HG03469 (cell line): Measurements from ENCODE around the gene ITGA2B.
A peak's percentile ranks its signal among the peaks of the same experiment; 100 is the strongest.
"Not testable (repeated sequence)": the region's sequence is repeated elsewhere in the genome, so short reads cannot be mapped to it uniquely, and the experiment has no call there.

Experiments used
- ATAC-seq: cut with Tn5 transposase; IDR thresholded peaks from one replicate; pipeline ENCODE4 v1.9.1; 2021; ENCODE audit warnings: mild to moderate bottlenecking, moderate library complexity, moderate number of reproducible peaks; ENCODE audit not compliant: unreplicated experiment

Gene ITGA2B

DNA sequence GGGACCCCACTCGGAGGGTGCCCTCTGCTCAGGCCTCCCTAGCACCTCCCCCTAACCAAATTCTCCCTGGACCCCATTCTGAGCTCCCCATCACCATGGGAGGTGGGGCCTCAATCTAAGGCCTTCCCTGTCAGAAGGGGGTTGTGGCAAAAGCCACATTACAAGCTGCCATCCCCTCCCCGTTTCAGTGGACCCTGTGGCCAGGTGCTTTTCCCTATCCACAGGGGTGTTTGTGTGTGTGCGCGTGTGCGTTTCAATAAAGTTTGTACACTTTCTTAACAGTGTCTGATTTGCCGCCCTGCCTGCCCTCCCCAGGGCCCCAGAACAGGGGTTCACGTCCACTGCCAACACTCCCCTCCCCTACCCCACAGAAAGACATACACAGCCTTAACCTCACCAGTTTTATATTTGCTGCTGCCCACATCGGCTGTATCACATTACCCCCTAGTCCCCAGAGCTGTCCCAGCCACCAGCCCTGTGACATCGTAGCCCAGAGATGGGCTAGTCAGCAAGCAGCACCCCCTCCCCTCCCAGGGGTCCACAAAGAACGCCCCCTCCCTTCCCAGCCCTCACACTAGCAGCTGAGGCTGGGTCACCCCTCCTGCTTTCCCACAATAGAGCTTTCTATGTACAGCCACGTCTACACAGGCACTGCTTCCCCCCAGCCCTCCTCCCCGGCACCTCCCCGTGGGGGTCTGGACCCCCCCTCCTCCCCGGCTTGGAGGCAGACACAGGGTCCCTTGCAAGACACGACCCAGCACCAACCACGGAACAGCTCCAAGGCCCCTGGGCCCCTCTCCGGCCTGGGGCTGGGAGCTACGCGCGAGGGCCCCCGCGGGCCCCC is 36.4 kb downstream of the ITGA2B start:
- ATAC-seq, result no peak

DNA sequence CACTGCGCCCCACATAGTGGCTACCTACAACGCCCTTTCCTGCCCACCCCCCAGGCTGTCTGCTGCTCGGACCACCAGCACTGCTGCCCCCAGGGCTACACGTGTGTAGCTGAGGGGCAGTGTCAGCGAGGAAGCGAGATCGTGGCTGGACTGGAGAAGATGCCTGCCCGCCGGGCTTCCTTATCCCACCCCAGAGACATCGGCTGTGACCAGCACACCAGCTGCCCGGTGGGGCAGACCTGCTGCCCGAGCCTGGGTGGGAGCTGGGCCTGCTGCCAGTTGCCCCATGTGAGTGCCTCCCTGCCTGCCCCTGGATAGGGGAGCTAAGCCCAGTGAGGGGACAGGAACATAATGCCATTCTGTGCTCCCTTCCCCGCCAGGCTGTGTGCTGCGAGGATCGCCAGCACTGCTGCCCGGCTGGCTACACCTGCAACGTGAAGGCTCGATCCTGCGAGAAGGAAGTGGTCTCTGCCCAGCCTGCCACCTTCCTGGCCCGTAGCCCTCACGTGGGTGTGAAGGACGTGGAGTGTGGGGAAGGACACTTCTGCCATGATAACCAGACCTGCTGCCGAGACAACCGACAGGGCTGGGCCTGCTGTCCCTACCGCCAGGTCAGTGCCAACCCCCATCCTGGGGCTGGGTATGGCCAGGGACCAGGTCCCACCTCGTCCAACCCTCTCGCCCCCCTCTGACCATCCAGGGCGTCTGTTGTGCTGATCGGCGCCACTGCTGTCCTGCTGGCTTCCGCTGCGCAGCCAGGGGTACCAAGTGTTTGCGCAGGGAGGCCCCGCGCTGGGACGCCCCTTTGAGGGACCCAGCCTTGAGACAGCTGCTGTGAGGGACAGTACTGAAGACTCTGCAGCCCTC is 37.3 kb downstream of the ITGA2B start:
- no peak for ATAC-seq

DNA sequence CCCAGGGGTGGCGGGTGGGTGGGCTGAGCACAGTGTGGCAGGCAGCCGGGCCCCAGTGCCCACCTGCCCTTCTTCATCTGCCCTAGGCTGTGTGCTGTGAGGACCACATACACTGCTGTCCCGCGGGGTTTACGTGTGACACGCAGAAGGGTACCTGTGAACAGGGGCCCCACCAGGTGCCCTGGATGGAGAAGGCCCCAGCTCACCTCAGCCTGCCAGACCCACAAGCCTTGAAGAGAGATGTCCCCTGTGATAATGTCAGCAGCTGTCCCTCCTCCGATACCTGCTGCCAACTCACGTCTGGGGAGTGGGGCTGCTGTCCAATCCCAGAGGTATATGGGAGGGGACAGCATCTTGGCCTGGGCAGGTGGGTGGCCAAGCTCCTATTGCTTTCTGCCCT is 38.0 kb downstream of the ITGA2B start:
- no peak for ATAC-seq

DNA sequence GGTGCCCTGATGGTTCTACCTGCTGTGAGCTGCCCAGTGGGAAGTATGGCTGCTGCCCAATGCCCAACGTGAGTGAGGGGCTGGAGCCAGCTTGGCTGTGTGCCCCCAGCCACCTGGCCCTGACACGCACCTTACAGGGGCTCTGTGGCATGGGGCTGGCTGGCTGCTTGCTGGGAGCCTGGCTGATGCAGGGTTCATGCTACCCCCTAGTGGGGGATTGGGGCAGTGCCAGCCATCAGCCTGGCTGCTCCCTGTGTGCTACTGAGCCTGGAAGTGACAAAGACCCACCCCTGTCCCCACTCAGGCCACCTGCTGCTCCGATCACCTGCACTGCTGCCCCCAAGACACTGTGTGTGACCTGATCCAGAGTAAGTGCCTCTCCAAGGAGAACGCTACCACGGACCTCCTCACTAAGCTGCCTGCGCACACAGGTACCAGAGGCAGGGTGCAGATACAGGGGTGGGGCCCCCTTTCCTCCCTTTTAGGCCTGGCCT is 38.7 kb downstream of the ITGA2B start:
- no peak for ATAC-seq

DNA sequence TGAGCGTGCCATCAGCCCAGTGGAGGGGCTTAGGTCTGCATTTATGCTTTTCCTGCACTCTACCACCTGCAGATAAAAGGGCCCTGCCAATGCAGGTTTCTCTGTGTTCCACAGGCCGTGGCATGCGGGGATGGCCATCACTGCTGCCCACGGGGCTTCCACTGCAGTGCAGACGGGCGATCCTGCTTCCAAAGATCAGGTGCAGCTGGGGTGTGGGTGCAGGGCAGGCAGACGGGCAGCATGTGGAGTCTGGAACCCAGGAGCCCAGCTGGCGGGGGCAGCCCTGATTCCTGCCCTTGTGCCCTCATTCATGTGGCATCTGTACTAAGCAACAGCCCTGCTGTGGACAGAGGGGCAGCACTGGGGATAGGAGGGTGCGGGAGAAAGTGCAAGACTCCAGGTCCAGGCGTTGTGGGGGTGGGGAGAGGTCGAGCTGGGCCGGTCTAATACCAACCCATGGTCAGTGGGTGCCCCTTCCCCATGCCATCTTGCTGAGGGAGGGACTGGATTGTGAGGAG is 39.8 kb downstream of the ITGA2B start:
- ATAC-seq, result no peak

DNA sequence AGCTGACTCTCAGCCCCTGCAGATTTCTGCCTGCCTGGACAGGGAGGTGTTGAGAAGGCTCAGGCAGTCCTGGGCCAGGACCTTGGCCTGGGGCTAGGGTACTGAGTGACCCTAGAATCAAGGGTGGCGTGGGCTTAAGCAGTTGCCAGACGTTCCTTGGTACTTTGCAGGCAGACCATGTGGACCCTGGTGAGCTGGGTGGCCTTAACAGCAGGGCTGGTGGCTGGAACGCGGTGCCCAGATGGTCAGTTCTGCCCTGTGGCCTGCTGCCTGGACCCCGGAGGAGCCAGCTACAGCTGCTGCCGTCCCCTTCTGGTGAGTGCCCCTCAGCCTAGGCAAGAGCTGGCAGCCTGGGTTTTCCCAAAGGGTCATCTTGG is 40.5 kb downstream of the ITGA2B start:
- no peak for ATAC-seq

DNA sequence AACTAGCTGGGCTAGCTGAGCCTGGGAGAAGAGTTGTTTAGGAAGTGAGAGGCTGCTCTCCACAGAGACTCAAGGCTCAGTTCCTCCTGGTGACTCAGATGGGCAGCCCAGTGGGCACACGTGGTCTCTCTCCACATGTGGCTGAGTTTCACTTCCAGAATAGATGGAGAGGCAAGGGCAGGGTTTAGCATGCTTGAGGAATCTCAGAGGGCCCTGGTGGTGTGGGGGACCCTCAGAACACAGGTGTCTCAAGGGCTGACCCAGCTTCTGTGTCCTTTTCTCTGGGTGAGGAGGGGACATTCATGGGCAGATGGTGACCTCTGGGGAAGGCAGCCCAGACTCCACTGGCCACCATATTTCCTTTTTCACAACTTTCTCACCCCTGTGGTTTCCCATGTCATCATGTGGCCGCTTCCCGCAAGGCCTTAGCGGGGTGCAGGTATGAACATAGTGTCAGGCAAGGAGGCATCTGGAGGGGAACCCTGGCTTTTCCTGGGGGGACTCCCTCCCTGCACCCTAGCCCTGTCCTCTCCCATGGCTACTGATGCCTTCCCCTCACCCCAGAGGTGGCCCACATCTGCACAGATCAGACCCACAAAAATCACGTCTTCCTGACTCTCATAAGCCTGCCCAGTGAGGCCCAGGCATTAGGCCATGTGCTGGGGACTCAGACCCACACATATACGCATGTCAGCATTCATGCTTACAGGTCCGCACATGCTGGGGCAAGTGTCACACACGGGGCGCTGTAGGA is 41.0 kb downstream of the ITGA2B start:
- ATAC-seq, result peak; percentile 30

DNA sequence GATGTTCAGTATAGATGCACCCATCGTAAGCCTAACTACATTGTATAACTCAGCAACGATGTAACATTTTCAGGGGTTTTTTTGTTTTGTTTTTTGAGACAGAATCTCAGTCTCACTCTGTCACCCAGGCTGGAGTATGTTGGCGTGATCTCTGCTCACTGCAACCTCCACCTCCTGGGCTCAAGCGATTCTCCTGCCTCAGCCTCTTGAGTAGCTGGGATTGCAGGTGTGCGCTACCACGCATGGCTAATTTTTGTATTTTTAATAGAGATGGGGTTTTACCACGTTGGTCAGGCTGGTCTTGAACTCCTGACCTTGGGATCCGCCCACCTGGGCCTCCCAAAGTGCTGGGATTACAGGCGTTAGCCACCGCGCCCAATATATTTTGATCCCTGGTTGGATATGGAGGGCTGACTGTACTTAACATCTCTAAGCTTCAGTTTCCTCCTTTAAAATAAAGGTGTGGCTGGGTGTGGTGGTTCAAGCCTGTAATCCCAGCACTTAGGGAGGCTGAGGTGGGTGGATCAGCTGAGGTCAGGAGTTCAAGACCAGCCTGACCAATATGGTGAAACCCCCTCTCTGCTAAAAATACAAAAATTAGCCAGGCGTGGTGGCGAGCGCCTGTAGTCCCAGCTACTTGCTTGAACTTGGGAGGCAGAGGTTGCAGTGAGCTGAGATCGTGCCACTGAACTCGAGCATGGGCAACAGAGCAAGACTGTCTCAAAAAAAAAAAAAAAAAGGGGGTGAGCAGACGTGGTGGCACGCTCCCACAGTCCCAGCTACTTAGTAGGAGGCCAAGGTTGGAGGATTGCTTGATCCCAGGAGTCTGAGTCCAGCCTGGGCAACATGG is 42.0 kb downstream of the ITGA2B start:
- ATAC-seq, result peak; percentile 5

DNA sequence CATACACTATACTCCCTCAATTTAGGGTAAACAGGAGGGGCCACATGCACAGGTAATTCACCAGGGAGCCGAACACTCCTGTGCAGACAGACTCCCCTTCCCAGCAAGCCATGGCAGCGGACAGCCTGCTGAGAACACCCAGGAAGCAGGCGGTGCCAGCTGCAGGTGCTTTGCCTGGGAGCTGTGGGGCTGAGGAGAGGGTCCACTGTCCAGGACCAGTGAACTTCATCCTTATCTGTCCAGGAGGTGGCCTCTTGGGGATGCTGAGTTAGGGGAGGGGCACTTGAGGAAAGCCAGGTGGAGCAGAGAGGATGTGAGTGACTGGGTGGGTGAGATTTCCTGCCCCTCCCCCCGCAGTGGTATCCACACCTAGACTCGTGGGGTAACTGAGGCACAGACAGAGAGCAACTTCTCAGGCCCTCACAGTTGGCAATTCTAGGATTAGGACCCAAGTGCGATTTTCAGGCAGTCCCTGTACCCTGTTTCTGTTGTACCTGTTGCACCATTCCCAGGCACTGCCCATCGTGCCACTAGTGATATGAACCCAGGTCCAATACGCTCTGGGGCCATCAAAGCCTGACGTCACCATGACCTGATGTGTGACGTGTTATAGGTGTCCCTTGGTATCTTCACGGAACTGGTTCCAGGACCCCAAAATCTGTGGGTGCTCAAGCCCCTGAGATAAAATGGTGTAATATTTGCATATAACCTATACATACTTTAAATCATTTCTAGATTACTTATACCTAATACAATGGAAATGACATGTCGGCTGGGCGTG is 43.2 kb downstream of the ITGA2B start:
- ATAC-seq, result no peak

DNA sequence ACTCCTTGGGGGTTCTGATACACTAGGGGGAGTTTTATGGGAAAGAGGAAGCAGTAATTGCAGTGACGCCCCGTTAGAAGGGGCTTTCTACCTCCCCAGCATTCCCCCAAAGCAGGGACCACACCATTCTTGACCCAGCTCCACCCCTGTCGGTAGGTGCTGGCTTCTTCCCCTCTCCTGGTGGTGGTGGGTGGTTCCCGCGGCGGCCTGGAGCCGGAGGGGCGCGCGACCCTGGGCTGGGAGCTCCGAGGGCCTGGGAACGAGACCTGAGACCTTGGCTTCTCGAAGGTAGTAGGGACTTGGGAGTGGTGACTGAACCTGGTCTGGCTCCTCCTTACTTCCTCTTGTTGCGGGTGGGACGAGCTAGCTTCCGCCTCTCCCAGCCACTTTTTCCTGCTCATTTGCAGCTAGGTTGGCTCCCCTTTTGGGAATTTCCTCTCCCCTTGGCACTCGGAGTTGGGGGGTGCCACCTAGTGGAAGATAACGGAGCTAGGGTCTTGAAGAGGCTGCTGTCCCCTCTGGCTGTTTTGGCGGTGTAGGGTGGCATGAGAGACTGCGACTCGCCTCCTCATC is 43.9 kb downstream of the ITGA2B start:
- ATAC-seq, result no peak

DNA sequence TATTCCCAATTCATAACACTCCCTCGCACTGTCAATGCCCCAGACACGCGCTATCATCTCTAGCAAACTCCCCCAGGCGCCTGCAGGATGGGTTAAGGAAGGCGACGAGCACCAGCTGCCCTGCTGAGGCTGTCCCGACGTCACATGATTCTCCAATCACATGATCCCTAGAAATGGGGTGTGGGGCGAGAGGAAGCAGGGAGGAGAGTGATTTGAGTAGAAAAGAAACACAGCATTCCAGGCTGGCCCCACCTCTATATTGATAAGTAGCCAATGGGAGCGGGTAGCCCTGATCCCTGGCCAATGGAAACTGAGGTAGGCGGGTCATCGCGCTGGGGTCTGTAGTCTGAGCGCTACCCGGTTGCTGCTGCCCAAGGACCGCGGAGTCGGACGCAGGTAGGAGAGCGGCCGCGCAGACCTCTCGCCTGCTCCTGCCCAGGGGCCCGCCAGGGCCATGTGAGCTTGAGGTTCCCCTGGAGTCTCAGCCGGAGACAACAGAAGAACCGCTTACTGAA is 44.5 kb downstream of the ITGA2B start, which contains the start of gene GRN:
Gene GRN (plus strand): TSS at position 364 of the 515 bp plus-strand sequence. CDS start 3,863 bp downstream, outside the sequence.
- ATAC-seq, result peak; percentile 31

DNA sequence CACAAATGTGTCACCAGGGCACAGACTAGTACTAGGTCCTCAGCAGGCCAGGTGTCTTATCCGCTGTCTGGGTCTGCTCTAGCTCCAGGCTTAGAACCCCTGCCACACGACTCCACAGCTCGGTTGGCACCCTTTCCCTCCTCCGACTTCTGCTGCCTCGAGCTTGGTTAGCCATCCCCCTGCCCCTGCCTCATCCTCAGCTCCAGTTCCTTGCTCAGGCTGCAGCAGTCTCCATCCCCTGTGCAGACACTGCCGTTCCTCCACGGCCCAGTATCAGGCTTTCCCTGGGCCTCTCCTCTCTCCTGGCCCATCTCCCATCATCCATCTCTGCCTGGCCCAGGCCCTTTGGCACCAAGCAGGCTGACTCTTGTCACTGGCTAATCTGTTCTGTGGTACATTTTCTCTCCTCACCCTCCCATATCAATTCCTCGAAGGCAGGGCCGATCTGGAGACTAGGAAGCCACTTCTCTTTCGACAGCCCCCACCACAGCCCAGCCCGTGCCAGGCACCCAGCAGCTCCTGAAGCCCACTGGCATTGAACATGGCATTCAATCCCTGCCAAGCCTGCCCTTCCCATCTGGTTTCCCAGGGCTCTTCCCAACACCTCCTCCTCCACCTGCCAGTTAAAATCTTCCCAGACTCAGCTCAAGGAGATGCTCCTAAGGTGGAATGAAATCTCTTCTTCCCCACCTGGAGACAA is 45.8 kb downstream of the ITGA2B start:
- no peak for ATAC-seq

DNA sequence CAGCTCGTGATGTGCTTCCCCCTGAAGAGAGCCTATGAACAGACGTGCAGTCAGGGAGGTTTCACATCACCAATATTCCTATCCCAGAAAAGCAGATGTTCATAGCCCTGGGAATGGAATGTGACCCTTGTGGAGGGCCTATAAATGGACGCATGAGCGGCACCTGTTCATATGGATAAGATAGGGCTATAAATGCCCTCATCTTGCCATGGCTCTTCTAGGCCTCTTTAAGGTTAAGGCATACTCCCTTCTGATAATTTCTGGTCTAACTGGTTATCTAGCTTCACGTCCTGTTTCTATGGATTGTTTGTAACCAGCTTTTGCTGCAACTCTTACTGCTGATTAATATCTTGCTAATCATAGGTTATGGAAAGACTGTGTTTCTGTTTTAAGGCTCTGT is 48.9 kb downstream of the ITGA2B start:
- ATAC-seq, result not testable (repeated sequence)

DNA sequence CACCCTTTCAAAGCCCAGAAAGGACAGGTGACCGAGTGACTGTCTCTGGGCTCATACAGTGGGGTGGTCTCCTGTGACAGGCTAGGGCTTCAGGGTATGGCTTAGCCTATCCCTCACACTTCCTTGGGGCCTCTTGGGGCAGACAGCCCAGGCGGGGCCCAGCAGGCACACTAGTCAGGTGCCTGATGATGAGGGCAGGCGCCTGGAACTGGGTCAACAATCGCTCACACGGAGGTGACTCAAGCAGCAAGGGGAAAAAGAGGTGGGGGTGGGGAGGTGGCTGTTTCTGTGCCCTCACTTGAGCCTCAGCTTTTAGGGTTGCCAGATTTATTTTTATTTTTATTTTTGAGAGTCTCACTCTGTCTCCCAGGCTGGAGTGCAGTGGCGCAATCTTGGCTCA is 50.7 kb downstream of the ITGA2B start:
- ATAC-seq, result no peak

DNA sequence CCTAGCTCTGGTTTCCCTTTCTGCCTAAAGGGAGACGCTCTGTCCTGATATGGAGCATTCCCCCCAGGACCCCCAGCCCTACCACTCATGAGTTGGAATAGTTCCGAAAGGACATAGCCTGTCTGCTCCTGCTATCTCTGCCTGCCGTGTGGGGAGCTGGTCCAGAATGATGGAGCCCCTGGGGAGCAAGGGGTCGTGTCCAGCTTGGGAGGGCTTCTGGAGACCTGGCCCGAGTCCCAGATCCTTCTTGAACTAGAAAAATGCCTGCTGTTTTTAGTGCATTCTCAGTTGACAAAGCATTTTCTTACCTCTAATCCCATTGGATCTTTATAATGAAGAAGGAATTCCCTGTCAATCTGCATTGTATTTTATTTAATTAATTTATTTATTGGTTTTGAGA is 53.5 kb downstream of the ITGA2B start:
- no peak for ATAC-seq

DNA sequence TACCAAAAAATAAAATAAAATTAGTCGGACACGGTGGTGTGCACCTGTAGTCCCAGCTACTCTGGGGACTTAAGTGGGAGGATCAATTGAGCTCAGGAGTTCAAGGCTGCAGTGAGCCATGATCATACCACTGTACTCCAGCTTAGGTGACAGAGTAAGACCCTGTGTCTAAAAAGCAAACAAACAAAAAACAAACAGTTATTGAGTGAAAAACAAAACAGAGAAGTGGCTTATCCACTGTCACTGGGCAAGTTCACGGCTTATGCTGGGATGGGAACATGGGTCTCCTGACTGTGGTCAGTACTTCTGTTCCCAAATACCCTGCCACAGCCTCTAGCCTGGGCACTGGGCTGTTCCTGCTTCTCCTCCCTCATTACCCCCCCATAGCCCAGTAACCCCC is 53.9 kb downstream of the ITGA2B start:
- no peak for ATAC-seq

DNA sequence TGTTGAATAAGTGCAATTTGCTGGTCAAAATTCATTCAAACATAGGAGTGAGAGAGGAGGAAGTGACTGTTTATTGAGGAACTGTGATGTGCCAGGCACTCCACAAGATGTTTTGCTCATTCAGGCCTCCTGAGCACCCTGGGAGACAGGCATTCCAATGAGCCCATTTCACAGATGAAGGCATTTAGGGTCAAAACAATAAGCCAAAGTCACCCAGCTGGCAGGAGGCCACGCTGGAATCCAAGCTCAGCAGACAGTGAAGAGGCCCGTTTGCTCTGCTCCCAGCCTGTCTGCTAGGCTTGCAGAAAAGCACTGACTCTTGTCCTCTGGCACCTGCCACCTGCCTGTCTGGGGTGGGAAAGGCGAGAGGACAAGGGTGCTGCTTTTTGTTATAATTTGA is 54.7 kb downstream of the ITGA2B start:
- no peak for ATAC-seq

DNA sequence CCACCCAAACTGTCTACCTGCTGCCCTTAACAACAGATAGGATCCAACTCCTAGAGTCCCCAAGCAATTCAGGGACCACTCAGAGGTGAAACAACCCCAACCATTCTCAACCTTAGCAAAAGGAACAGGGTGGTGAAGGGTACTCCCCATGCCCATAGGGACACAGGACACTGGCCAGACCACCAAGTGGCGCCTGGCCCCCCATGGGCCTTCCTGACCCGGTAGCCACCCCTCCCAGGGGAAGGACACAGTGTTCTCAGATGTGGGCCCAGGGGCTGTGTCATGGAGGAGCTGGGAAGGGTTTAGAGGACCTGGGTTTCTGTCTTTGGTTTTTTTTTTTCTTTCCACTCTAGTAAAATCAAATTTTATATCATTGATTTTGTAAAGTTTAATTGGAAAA is 55.1 kb downstream of the ITGA2B start:
- no peak for ATAC-seq
